IMR-90 (cell line): Measurements from ENCODE around the gene PARK7. TPM values are rescaled to one million over a fixed set of nuclear protein-coding genes. Genes with fewer than 3 reads are reported as not detected.

Experiments
- ATAC-seq: fragments of 200-7000 bp; cut with Tn5 transposase; 2 replicates; pipeline ENCODE4 v1.9.1; 2020; ENCODE audit warnings: low read depth, mild to moderate bottlenecking, moderate library complexity
- BruUV-seq: library from RNA; stranded (reverse); fragments of 400-500 nt; replicated peaks from 2 replicates; lab custom pipeline; 2021; lab: Mats Ljungman, UMichigan
- CTCF ChIA-PET: fragments of 300-600 bp; formaldehyde crosslinking; extraction: SDS; loops from one replicate; lab custom pipeline; 2021; ENCODE audit warnings: antibody characterized with exemption; lab: Yijun Ruan, JAX
- POLR2A ChIA-PET: fragments of 300-600 bp; sonication (Branson Sonifier 250); formaldehyde crosslinking; loops from one replicate; lab custom pipeline; 2022; ENCODE audit warnings: antibody characterized with exemption; ENCODE audit not compliant: unreplicated experiment; lab: Charles Lee
- DNase-seq: peaks from one replicate; pipeline ENCODE4 v3.0.0; 2013
- H2AFZ ChIP-seq: replicated peaks from 2 replicates; pipeline ENCODE3; 2013; ENCODE audit warnings: low read length, mild to moderate bottlenecking; ENCODE audit not compliant: poor library complexity
- H2AK5ac ChIP-seq: 2 replicates; pipeline ENCODE4 v1.6.1; 2013; ENCODE audit warnings: low read depth, low read length, inconsistent platforms
- H2AK9ac ChIP-seq: replicated peaks from 2 replicates; pipeline ENCODE3; 2013; ENCODE audit warnings: mild to moderate bottlenecking, low read depth, low read length, moderate library complexity; ENCODE audit not compliant: poor library complexity
- H2BK120ac ChIP-seq: 2 replicates; pipeline ENCODE4 v1.6.1; 2013; ENCODE audit warnings: low read depth, low read length, inconsistent platforms
- H2BK15ac ChIP-seq: 3 replicates; pipeline ENCODE4 v1.6.1; 2013; ENCODE audit warnings: low read depth, low read length, inconsistent platforms
- H2BK20ac ChIP-seq: 2 replicates; pipeline ENCODE4 v1.6.1; 2013; ENCODE audit warnings: low read depth, mild to moderate bottlenecking, inconsistent platforms, low read length, moderate library complexity
- H2BK5ac ChIP-seq: 2 replicates; pipeline ENCODE4 v1.6.1; 2013; ENCODE audit warnings: mild to moderate bottlenecking, low read depth, low read length, inconsistent platforms; ENCODE audit not compliant: poor library complexity, severe bottlenecking
- H3K14ac ChIP-seq: replicated peaks from 2 replicates; pipeline ENCODE4 v1.6.1; 2013; ENCODE audit warnings: low read depth, low read length, inconsistent platforms
- H3K18ac ChIP-seq: 2 replicates; pipeline ENCODE4 v1.6.1; 2013; ENCODE audit warnings: low read depth, low read length, control low read depth
- H3K23ac ChIP-seq: 2 replicates; pipeline ENCODE4 v1.6.1; 2013; ENCODE audit warnings: low read depth, low read length, inconsistent platforms
- H3K27ac ChIP-seq: 2 replicates; pipeline ENCODE4 v1.5.1; 2013; ENCODE audit warnings: mild to moderate bottlenecking, control low read depth, low read length; ENCODE audit not compliant: insufficient read depth
- H3K27me3 ChIP-seq: 2 replicates; pipeline ENCODE4 v1.6.1; 2013; ENCODE audit warnings: low read length; ENCODE audit not compliant: control insufficient read depth, insufficient read depth
- H3K36me3 ChIP-seq: 2 replicates; pipeline ENCODE4 v1.6.1; 2013; ENCODE audit warnings: low read length, mixed read lengths; ENCODE audit not compliant: control insufficient read depth, insufficient read depth
- H3K4ac ChIP-seq: 2 replicates; pipeline ENCODE4 v1.6.1; 2013; ENCODE audit warnings: low read depth, low read length, inconsistent platforms
- H3K4me1 ChIP-seq: 2 replicates; pipeline ENCODE4 v1.6.1; 2013; ENCODE audit warnings: low read length, mixed read lengths; ENCODE audit not compliant: control insufficient read depth, insufficient read depth
- H3K4me2 ChIP-seq: 2 replicates; pipeline ENCODE4 v1.6.1; 2013; ENCODE audit warnings: low read depth, mild to moderate bottlenecking, control low read depth, low read length, moderate library complexity
- H3K4me3 ChIP-seq: 2 replicates; pipeline ENCODE4 v1.5.1; 2013; ENCODE audit warnings: low read depth, mild to moderate bottlenecking, control low read depth, low read length, moderate library complexity; ENCODE audit not compliant: insufficient read depth
- H3K56ac ChIP-seq: 2 replicates; pipeline ENCODE4 v1.6.1; 2013; ENCODE audit warnings: low read length, inconsistent platforms; ENCODE audit not compliant: insufficient read depth; ENCODE audit errors: extremely low read depth
- H3K79me1 ChIP-seq, 2 experiments: 2 replicates each; pipeline ENCODE4 v1.6.1; 2013; ENCODE audit warnings: low read length in 2 of 2, inconsistent platforms in 1 of 2, low read depth in 1 of 2
- H3K9ac ChIP-seq: 2 replicates; pipeline ENCODE4 v1.6.1; 2013; ENCODE audit warnings: low read depth, low read length, control low read depth
- H3K9me1 ChIP-seq: 2 replicates; pipeline ENCODE4 v1.6.1; 2013; ENCODE audit warnings: low read length, inconsistent platforms; ENCODE audit not compliant: insufficient read depth
- H3K9me3 ChIP-seq: 2 replicates; pipeline ENCODE4 v1.6.1; 2013; ENCODE audit warnings: low read length; ENCODE audit not compliant: control insufficient read depth, insufficient read depth
- H4K20me1 ChIP-seq: 2 replicates; pipeline ENCODE4 v1.6.1; 2013; ENCODE audit warnings: low read length, inconsistent platforms; ENCODE audit not compliant: insufficient read depth
- H4K5ac ChIP-seq: 2 replicates; pipeline ENCODE4 v1.6.1; 2013; ENCODE audit warnings: mild to moderate bottlenecking, low read depth, low read length, control low read depth
- H4K8ac ChIP-seq, 2 experiments: 2 replicates each; pipeline ENCODE4 v1.6.1; 2013; ENCODE audit warnings: low read depth in 2 of 2, low read length in 2 of 2, control low read depth in 1 of 2, inconsistent platforms in 1 of 2
- H4K91ac ChIP-seq: 2 replicates; pipeline ENCODE4 v1.6.1; 2013; ENCODE audit warnings: low read depth, low read length, inconsistent platforms; ENCODE audit not compliant: insufficient read depth
- BHLHE40 ChIP-seq: fragments of 150-350 bp; IDR thresholded peaks from 2 replicates; pipeline ENCODE4 v1.6.1; 2016; ENCODE audit warnings: mild to moderate bottlenecking, low read depth, low read length
- MAFK ChIP-seq: IDR thresholded peaks from 2 replicates; pipeline ENCODE4 v1.6.1; 2012; ENCODE audit warnings: low read depth, low read length, improper control_type of control experiment
- NFE2L2 ChIP-seq: fragments of 150-350 bp; IDR thresholded peaks from 2 replicates; pipeline ENCODE4 v1.6.1; 2016; ENCODE audit warnings: low read depth, mild to moderate bottlenecking, low read length
- RAD21 ChIP-seq: IDR thresholded peaks from 2 replicates; pipeline ENCODE4 v1.6.1; 2012; ENCODE audit warnings: low read length, improper control_type of control experiment
- RCOR1 ChIP-seq: IDR thresholded peaks from 2 replicates; pipeline ENCODE4 v1.6.1; 2012; ENCODE audit warnings: mild to moderate bottlenecking, low read length, improper control_type of control experiment; ENCODE audit not compliant: insufficient replicate concordance
- RFX5 ChIP-seq: IDR thresholded peaks from 2 replicates; pipeline ENCODE4 v1.8.0; 2012; ENCODE audit warnings: low read depth, mild to moderate bottlenecking, low read length, moderate library complexity
- SMC3 ChIP-seq: fragments of 150-350 bp; IDR thresholded peaks from 2 replicates; pipeline ENCODE4 v1.6.1; 2016; ENCODE audit warnings: low read depth, mild to moderate bottlenecking, antibody characterized with exemption, low read length, moderate library complexity
- USF2 ChIP-seq: fragments of 150-350 bp; IDR thresholded peaks from 2 replicates; pipeline ENCODE4 v1.6.1; 2017; ENCODE audit warnings: mild to moderate bottlenecking, antibody characterized with exemption, low read length, low read depth
- WGBS, 2 experiments: methylation state at CpG; one replicate each; pipeline versions ENCODE4 v1.1.5 to v1.1.7; 2013; ENCODE audit warnings: missing lambda C conversion rate in 2 of 2; ENCODE audit not compliant: insufficient read length in 1 of 2; ENCODE audit errors: extremely low coverage in 2 of 2; 5-methylcytosine and 5-hydroxymethylcytosine counted together
- dilution Hi-C: fragments of 300-500 bp; cut with HindIII; formaldehyde crosslinking; loops from one replicate; pipeline ENCODE4 v1.14.3; 2018; ENCODE audit warnings: low sequenced_read_pairs; ENCODE audit not compliant: unreplicated experiment
- in situ Hi-C: fragments of 300-500 bp; cut with MboI; formaldehyde crosslinking; loops from 3 replicates; pipeline ENCODE4 v1.14.3; 2019; ENCODE audit warnings: low sequenced_read_pairs, inconsistent platforms, mixed read lengths
- intact Hi-C: fragments of 100-400 bp; cut with micrococcal nuclease; formaldehyde crosslinking; loops from 2 replicates; pipeline ENCODE4 v1.10.0; 2022
- polyA plus RNA-seq, 3 experiments: library from polyadenylated mRNA; depleted of rRNA; stranded (reverse); fragments of >200 nt; gene quantifications; 2 replicates each; pipeline ENCODE4 v1.2.3, GENCODE V29; 2012; ENCODE audit warnings: low replicate concordance in 1 of 3
- total RNA-seq: library from RNA; depleted of rRNA; stranded (reverse); fragments of >200 nt; gene quantifications from 2 replicates; pipeline ENCODE4 v1.2.3, GENCODE V29; 2012
- TF ChIP-seq, protein P1 (sequence below): conservative IDR thresholded peaks from 2 replicates; pipeline ENCODE4 v1.5.1; 2012; ENCODE audit warnings: mild to moderate bottlenecking, low read depth, low read length, improper control_type of control experiment

The PARK7 gene
- total and polyA plus RNA-seq, 2 of the 4 experiments (the other 2 are of a cell fraction): 207 to 357 TPM

DNA sequence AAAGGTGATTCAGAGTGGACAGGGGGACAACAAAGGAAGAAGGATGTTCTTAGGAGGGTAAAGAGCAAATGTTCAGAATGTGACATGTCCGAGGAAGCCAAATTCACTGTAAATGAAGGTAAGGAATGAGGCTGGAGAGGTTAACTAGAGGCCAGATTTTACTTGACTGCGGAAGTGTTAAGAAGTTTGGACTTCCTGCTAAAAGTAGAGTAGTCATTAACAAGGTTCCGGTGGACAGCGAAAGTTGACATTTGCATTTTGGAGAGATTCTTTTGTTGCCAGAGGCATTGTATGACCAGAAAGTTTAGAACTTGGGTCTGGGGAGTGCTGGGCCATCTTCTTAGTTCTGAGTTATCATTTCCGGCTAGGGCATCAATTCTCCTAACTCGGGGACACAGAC is 71.8 kb downstream of the PARK7 start:
- Histone ChIP-seq H3K4ac (peak overlapping the region; percentile 79; the same call in 1 of the 2 replicates), H3K14ac (peak overlapping the region; percentile 38; the same call in 1 of the 2 replicates), H4K20me1 (no peaks in the 10 kb centered on the region), H2BK5ac (peak overlapping the region; percentile 38), H4K91ac (peak overlapping the region; percentile 50; the same call in 1 of the 2 replicates), H2AK9ac (no peak overlapping the region), H3K79me1 (no peaks in the 10 kb centered on the region), H2AK5ac (peak overlapping the region; percentile 85), H3K27me3 (no peaks in the 10 kb centered on the region), H3K36me3 (no peaks in the 10 kb centered on the region), H3K9me3 (no peaks in the 10 kb centered on the region), H2BK20ac (peak overlapping the region; percentile 81), H3K23ac (no peak overlapping the region), H4K5ac (peak overlapping the region; percentile 67), H2BK120ac (peak overlapping the region; percentile 68), H2BK15ac (peak overlapping the region; percentile 43; the same call in 2 of the 3 replicates), H3K4me1 (peaks cover 2% of the 10 kb centered on the region), H3K4me3 (no peak overlapping the region), H3K9ac (no peak overlapping the region), H2AFZ (no peak overlapping the region), H3K9me1 (no peaks in the 10 kb centered on the region), H3K18ac (peak overlapping the region; percentile 8; the same call in 1 of the 2 replicates), H4K8ac (peak overlapping the region in 1 of 2 experiments; percentile 46; a peak in 2 of 4 replicates), H3K27ac (no peak overlapping the region), H3K56ac (no peak overlapping the region), H3K4me2 (no peak overlapping the region)
- TF ChIP-seq RCOR1 (no peak), BHLHE40 (no peak), RFX5 (no peak), NFE2L2 (no peak), MAFK (no peak), USF2 (no peak), SMC3 (no peak), RAD21 (no peak)
- TF ChIP-seq, protein P1, sequence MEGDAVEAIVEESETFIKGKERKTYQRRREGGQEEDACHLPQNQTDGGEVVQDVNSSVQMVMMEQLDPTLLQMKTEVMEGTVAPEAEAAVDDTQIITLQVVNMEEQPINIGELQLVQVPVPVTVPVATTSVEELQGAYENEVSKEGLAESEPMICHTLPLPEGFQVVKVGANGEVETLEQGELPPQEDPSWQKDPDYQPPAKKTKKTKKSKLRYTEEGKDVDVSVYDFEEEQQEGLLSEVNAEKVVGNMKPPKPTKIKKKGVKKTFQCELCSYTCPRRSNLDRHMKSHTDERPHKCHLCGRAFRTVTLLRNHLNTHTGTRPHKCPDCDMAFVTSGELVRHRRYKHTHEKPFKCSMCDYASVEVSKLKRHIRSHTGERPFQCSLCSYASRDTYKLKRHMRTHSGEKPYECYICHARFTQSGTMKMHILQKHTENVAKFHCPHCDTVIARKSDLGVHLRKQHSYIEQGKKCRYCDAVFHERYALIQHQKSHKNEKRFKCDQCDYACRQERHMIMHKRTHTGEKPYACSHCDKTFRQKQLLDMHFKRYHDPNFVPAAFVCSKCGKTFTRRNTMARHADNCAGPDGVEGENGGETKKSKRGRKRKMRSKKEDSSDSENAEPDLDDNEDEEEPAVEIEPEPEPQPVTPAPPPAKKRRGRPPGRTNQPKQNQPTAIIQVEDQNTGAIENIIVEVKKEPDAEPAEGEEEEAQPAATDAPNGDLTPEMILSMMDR: no peak
- DNase-seq (no peak), ATAC-seq (no peak)
- intact Hi-C loops (loop anchor here (2.0 kb wide), 1 partner anchor 61 kb away; no protein-coding TSS in a partner anchor), dilution Hi-C loops (no loop called here), in situ Hi-C loops (loop anchor here (10.0 kb wide), 2 partner anchors 91 to 181 kb away; no protein-coding TSS in a partner anchor)
- POLR2A ChIA-PET: no interaction called here
- no TSS peak for BruUV-seq
- CTCF ChIA-PET: interaction anchor here (1.0 kb wide), 1 partner anchor 26 kb away, joined by 3 read pairs; no protein-coding TSS in a partner anchor
- 91% methylated on average over 4 of the region's 6 CpGs; no CpG with 5 or more reads in 1 of the 2 experiments for WGBS, 2 experiments
